K562 (cell line): ENCODE results near the gene WBP1. TPM values are rescaled to one million over a fixed set of nuclear protein-coding genes. Genes with fewer than 3 reads are reported as not detected.

ENCODE experiments used
- CBFB ChIP-seq: sonication (generic); formaldehyde crosslinking; IDR thresholded peaks from 2 replicates; pipeline ENCODE4 v1.4.0; 2020; ENCODE audit warnings: mild to moderate bottlenecking, missing genetic modification reagents
- CTCF ChIP-seq, 3 experiments: IDR thresholded peaks in 2 of 3; conservative IDR thresholded peaks in 1 of 3; 2 replicates each; pipeline ENCODE4 v1.5.1; 2011 to 2012; ENCODE audit warnings: low read length in 3 of 3, mild to moderate bottlenecking in 3 of 3, control low read depth in 2 of 3, improper control_type of control experiment in 1 of 3, inconsistent platforms in 1 of 3, low read depth in 1 of 3, mixed read lengths in 1 of 3, moderate library complexity in 1 of 3; ENCODE audit not compliant: insufficient read depth in 2 of 3
- DNMT1 ChIP-seq: fragments of 450-650 bp; IDR thresholded peaks from 2 replicates; pipeline ENCODE4 v1.6.1; 2016; ENCODE audit warnings: antibody characterized with exemption, mild to moderate bottlenecking
- FOXM1 ChIP-seq, 2 experiments: fragments of 450-650 bp in 1 of 2; sonication (generic) in 1 of 2; formaldehyde crosslinking in 1 of 2; IDR thresholded peaks; 2 replicates each; pipeline versions ENCODE4 v1.6.1 to v1.9.0; 2017 to 2022; ENCODE audit warnings: low read depth in 2 of 2, mild to moderate bottlenecking in 2 of 2, missing genetic modification reagents in 1 of 2, moderate library complexity in 1 of 2
- MCM3 ChIP-seq: fragments of 450-650 bp; IDR thresholded peaks from 2 replicates; pipeline ENCODE4 v1.6.1; 2016
- MTA2 ChIP-seq: fragments of 450-650 bp; IDR thresholded peaks from 2 replicates; pipeline ENCODE4 v1.6.1; 2016; ENCODE audit warnings: low read depth
- NCOA1 ChIP-seq: fragments of 450-650 bp; IDR thresholded peaks from 2 replicates; pipeline ENCODE4 v1.6.1; 2016; ENCODE audit warnings: low read depth
- NFE2 ChIP-seq: IDR thresholded peaks from 2 replicates; pipeline ENCODE4 v1.6.1; 2014; ENCODE audit warnings: antibody characterized with exemption, low read depth
- POU5F1 ChIP-seq: fragments of 150-350 bp; IDR thresholded peaks from 2 replicates; pipeline ENCODE4 v1.6.1; 2014; ENCODE audit warnings: borderline replicate concordance, low read length, low read depth, mild to moderate bottlenecking; ENCODE audit not compliant: partially characterized antibody
- SOX6 ChIP-seq: fragments of 450-650 bp; IDR thresholded peaks from 2 replicates; pipeline ENCODE4 v1.6.1; 2014; ENCODE audit warnings: mild to moderate bottlenecking
- ZBTB7A ChIP-seq: IDR thresholded peaks from 2 replicates; pipeline ENCODE4 v1.6.1; 2011; ENCODE audit warnings: low read depth, mild to moderate bottlenecking, low read length, moderate library complexity, borderline replicate concordance; ENCODE audit not compliant: control insufficient read depth
- polyA plus RNA-seq, 8 experiments: library from polyadenylated mRNA; depleted of rRNA in 4 of 8; stranded (reverse) in 5 of 8; unstranded in 3 of 8; fragments of >200 nt; fragmentation: Nextera tagmentation in 2 of 8; fragmentation: Illumina TruSeq in 1 of 8; extraction: Ambion mirVana in 2 of 8; extraction: Trizol in 1 of 8; gene quantifications; 2 replicates each; pipeline versions ENCODE4 v1.2.1 to v1.2.3, GENCODE V29; 2011 to 2014; ENCODE audit warnings: inconsistent platforms in 1 of 8, missing spikeins in 1 of 8
- total RNA-seq, 7 experiments: library from RNA; depleted of rRNA in 6 of 7; stranded (reverse); fragments of >200 nt in 6 of 7; fragmentation: Illumina TruSeq in 2 of 7; extraction: Trizol in 2 of 7; gene quantifications; 2 replicates each; pipeline versions ENCODE4 v1.2.1 to v1.2.3, GENCODE V29; 2011 to 2021; ENCODE audit warnings: low replicate concordance in 1 of 7
- TF ChIP-seq, protein P1 (sequence below): sonication (generic); formaldehyde crosslinking; IDR thresholded peaks from 2 replicates; pipeline ENCODE4 v1.8.1; 2023; ENCODE audit warnings: missing genetic modification reagents, mild to moderate bottlenecking, borderline replicate concordance
- TF ChIP-seq, protein P2 (sequence below): fragments of 250-450 bp; sonication (Bioruptor Pico); IDR thresholded peaks from 2 replicates; pipeline ENCODE4 v1.4.0; 2020

The WBP1 gene
- total and polyA plus RNA-seq, 9 of the 15 experiments (the other 6 are each of a cell fraction or from before 2014, with no cell fraction given): 1.9 to 27.7 (median 14.2) TPM

DNA sequence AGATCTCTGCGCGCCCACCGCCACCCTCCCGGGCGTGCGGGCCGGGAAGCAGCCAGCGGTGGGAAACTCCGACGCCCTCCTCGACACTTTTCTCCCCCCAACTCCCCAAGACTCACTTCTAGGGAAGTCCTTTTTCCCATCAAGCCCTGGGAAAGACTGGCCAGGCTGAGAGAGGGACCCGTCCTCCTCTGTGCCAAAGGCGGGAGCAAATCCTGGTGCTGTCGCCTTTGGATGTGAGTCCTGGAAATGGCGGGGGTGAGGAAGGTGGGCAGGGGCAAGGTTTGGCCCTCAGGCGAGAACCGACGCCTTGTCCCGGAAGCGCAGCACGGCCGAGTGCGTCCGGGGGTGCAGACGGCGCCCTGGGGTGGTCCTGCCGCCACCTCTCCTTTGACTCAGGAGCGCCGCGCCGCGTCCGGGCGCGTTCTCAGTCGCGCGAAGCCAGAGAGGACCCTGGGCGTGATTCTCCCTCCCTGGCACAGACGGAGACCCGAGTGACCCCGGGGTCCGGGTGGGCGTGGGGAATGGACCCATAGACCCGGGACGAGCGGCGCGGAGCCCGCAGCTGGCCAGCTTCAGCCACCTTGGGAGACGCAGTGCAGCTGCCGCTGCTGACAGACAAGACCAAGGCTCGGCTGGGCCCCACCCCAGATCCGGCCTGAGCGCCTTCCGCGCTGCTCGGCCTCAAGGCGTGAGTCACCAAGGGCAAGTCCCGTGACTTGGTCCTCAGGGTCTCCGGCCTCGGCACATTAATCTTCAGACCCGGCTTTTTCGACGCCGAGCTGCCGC is 44.7 kb downstream of the WBP1 start (continued):
- TF ChIP-seq CTCF (IDR thresholded peaks at IDR 0.05 in 2 of 3, conservative IDR thresholded peaks at IDR 0.05 in 1 of 3; ENCODE audit: insufficient read depth in 2 of 3, low read depth in 1 of 3, low read length in 3 of 3) (peak; percentile 58 to 63 (median 62)), CBFB (CRISPR knock-in tag) (0 out of 2 replicates have a peak, but pooled peaks have one; percentile 35), SOX6 (peak; percentile 43; the same call in 1 of the 2 replicates), FOXM1 (IDR thresholded peaks at IDR 0.05; ENCODE audit: low read depth) (no peak), FOXM1 (CRISPR knock-in tag; IDR thresholded peaks at IDR 0.05; ENCODE audit: low read depth) (no peak), MCM3 (no peak), NCOA1 (peak; percentile 36), MTA2 (no peak), DNMT1 (no peak), ZBTB7A (peak; percentile 52), POU5F1 (no peak), NFE2 (peak; percentile 15; the same call in 1 of the 2 replicates)
- TF ChIP-seq, protein P1, sequence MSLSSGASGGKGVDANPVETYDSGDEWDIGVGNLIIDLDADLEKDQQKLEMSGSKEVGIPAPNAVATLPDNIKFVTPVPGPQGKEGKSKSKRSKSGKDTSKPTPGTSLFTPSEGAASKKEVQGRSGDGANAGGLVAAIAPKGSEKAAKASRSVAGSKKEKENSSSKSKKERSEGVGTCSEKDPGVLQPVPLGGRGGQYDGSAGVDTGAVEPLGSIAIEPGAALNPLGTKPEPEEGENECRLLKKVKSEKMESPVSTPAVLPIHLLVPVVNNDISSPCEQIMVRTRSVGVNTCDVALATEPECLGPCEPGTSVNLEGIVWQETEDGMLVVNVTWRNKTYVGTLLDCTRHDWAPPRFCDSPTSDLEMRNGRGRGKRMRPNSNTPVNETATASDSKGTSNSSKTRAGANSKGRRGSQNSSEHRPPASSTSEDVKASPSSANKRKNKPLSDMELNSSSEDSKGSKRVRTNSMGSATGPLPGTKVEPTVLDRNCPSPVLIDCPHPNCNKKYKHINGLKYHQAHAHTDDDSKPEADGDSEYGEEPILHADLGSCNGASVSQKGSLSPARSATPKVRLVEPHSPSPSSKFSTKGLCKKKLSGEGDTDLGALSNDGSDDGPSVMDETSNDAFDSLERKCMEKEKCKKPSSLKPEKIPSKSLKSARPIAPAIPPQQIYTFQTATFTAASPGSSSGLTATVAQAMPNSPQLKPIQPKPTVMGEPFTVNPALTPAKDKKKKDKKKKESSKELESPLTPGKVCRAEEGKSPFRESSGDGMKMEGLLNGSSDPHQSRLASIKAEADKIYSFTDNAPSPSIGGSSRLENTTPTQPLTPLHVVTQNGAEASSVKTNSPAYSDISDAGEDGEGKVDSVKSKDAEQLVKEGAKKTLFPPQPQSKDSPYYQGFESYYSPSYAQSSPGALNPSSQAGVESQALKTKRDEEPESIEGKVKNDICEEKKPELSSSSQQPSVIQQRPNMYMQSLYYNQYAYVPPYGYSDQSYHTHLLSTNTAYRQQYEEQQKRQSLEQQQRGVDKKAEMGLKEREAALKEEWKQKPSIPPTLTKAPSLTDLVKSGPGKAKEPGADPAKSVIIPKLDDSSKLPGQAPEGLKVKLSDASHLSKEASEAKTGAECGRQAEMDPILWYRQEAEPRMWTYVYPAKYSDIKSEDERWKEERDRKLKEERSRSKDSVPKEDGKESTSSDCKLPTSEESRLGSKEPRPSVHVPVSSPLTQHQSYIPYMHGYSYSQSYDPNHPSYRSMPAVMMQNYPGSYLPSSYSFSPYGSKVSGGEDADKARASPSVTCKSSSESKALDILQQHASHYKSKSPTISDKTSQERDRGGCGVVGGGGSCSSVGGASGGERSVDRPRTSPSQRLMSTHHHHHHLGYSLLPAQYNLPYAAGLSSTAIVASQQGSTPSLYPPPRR (CRISPR knock-in tag): peak; percentile 36; the same call in 1 of the 2 replicates
- TF ChIP-seq, protein P2, sequence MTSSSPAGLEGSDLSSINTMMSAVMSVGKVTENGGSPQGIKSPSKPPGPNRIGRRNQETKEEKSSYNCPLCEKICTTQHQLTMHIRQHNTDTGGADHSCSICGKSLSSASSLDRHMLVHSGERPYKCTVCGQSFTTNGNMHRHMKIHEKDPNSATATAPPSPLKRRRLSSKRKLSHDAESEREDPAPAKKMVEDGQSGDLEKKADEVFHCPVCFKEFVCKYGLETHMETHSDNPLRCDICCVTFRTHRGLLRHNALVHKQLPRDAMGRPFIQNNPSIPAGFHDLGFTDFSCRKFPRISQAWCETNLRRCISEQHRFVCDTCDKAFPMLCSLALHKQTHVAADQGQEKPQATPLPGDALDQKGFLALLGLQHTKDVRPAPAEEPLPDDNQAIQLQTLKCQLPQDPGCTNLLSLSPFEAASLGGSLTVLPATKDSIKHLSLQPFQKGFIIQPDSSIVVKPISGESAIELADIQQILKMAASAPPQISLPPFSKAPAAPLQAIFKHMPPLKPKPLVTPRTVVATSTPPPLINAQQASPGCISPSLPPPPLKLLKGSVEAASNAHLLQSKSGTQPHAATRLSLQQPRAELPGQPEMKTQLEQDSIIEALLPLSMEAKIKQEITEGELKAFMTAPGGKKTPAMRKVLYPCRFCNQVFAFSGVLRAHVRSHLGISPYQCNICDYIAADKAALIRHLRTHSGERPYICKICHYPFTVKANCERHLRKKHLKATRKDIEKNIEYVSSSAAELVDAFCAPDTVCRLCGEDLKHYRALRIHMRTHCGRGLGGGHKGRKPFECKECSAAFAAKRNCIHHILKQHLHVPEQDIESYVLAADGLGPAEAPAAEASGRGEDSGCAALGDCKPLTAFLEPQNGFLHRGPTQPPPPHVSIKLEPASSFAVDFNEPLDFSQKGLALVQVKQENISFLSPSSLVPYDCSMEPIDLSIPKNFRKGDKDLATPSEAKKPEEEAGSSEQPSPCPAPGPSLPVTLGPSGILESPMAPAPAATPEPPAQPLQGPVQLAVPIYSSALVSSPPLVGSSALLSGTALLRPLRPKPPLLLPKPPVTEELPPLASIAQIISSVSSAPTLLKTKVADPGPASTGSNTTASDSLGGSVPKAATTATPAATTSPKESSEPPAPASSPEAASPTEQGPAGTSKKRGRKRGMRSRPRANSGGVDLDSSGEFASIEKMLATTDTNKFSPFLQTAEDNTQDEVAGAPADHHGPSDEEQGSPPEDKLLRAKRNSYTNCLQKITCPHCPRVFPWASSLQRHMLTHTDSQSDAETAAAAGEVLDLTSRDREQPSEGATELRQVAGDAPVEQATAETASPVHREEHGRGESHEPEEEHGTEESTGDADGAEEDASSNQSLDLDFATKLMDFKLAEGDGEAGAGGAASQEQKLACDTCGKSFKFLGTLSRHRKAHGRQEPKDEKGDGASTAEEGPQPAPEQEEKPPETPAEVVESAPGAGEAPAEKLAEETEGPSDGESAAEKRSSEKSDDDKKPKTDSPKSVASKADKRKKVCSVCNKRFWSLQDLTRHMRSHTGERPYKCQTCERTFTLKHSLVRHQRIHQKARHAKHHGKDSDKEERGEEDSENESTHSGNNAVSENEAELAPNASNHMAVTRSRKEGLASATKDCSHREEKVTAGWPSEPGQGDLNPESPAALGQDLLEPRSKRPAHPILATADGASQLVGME (CRISPR knock-in tag): no peak; the same call in 1 of the 2 replicates
